Endometrium (tissue), 2 donors: Measurements from ENCODE around the gene TRIM5.
A peak's percentile ranks its signal among the peaks of the same experiment; 100 is the strongest.
"Not testable (repeated sequence)": the region's sequence is repeated elsewhere in the genome, so short reads cannot be mapped to it uniquely, and the experiment has no call there.

Experiments
- FAIRE-seq: peaks from 2 replicates; lab custom pipeline; 2012; peaks lifted over from hg19 to GRCh38; lab: Jason Lieb, UNC
- donor health status: control.
- donor health status: control.

The TRIM5 gene

DNA sequence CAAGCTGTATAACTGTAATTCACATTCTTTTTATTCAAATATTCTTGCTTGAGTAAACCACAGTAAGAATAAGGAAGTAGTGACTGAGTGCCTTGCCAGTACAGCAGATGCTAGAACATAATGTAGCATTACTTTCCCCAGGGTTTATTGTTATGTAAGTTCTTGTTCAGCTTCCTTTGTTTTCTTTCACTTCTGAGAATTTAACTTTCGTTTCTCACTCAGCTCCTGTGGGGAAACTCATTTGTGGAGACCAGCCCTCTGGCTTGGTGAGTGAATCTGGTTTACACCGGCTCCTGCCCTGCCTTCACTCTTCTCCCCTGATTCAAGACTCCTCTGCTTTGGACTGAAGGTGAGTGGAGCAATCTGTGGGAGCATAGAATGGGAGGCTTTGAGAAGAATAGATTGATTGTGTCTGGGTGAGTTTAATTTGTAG is 4.7 kb upstream of the TRIM5 start, which contains the start of gene TRIM22:
Gene TRIM22, plus strand, starts transcription at position 240 of the 433 bp plus-strand sequence. CDS start 6,443 bp downstream, outside the sequence.
- peak; percentile 81 for FAIRE-seq

DNA sequence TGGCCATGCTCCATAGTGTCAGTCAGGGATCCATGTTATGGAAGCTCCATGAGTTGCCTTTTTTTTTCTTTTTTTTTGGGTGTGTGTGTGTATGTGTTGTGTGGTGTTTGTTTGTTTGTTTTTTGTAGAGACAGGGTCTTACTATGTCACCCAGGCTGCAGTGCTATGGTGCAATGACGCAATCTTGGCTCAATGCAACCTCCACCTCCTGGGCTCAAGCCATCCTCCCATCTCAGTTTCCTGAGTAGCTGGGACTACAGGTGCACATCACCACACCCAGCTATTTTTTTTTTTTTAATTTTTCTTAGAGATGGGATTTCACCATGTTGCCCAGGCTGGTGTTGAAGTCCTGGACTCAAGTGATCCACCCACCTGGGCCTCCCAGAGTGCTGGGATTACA is 3.6 kb upstream of the TRIM5 start:
- FAIRE-seq: no peak

- FAIRE-seq: no peak
These were observed 1.6 kb upstream of the TRIM5 start for GRCh38 chr11:5686426-5686825.

DNA sequence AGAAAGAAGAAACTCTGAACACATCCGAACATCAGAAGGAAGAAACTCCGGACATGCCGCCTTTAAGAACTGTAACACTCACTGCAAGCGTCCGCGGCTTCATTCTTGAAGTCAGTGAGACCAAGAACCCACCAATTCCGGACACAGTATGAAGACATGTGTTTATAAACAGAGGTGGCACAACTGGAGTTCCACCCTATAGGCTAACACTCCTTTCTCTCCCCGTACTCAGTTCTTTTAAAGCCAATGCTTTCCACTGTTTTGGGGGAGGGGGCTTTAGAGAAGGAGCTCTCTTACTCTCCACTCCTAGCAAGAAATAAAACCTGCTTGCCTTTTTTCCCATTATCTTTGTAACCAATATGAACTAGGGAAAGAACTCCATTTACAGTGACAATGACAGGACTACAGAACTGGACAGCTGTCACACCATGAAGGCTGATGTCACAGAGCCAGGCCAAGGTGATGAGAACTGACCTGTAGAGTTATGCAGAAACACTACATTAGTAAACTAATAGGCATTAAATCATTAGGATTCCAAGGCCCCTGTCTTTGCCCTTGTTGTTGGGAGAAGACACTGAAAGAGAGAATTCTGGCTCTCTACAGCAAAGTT is 733 bp downstream of the TRIM5 start:
- FAIRE-seq: no peak

GRCh38 chr11:5683620-5684019 is 1.3 kb downstream of the TRIM5 start:
- not testable (repeated sequence) for FAIRE-seq

DNA sequence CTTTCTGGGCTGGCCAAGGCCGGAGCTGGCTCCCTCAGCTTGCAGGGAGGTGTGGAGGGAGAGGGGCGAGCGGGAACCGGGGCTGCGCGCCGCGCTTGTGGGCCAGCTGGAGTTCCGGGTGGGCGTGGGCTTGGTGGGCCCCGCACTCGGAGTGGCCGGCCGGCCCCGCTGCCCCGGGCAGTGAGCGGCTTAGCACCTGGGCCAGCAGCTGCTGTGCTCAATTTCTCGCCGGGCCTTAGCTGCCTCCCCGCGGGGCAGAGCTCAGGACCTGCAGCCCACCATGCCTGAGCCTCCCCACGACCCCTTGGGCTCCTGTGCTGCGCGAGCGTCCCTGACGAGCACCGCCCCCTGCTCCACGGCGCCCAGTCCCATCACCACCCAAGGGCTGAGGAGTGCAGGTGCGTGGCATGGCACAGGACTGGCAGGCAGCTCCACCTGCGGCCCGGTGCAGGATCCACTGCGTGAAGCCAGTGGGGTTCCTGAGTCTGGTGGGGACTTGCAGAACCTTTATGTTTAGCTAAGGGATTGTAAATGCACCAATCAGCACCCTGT is 1.9 kb downstream of the TRIM5 start:
- FAIRE-seq: not testable (repeated sequence)

GRCh38 chr11:5679811-5680210 is 5.1 kb downstream of the TRIM5 start:
- FAIRE-seq: no peak

GRCh38 chr11:5674391-5674790 is 10.5 kb downstream of the TRIM5 start:
- FAIRE-seq: no peak

DNA sequence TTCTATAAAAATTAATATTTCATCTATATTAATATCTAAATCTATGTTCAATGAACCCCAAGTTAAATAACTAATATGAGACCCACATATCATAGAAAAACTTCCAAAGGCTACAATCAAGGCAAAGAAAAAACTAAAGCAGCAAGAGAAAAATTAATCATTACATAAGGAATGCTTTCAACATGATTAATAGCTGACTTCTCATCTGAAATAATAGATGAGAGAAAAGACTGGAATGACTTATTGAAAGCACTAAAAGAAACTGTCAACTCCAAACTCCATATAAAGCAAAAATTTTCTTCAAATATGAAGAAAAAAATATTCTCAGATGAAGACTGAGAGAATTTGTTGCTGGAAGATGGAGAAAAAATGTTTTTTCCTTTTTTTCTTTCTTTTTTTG is 13.0 kb downstream of the TRIM5 start:
- no peak for FAIRE-seq

- no peak for FAIRE-seq
These were observed 18.5 kb downstream of the TRIM5 start for GRCh38 chr11:5666402-5666793.

DNA sequence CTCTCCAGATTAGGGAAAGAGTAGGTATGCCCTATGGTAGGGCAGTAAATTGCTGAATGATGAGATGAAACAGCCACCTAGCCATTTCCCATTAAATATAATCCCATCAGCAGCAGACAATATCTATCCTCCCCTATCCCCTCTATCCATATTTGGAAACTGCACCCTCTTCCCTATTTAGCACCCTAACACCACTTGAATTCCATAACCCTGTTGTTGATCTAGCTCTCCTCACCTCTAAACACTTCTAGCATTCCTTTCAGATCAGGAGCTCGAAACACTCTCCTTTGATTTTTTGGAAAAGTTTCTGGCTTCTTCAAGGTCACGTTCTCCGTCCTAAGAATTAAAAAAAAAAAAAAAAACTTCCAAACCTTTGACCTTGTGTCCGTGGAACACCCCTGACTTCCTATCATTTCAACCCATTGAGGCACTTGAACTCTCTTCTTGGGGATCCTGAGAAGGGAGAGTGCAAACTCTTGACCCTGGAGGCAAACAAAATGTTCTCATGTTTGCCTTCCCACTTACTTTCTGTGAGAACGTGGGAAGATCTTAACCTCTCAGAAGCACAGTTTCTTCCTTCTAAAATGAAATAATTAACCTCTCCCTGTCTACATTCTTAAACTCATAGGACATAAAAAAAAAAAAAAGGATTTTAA is 19.0 kb downstream of the TRIM5 start:
- FAIRE-seq: no peak

DNA sequence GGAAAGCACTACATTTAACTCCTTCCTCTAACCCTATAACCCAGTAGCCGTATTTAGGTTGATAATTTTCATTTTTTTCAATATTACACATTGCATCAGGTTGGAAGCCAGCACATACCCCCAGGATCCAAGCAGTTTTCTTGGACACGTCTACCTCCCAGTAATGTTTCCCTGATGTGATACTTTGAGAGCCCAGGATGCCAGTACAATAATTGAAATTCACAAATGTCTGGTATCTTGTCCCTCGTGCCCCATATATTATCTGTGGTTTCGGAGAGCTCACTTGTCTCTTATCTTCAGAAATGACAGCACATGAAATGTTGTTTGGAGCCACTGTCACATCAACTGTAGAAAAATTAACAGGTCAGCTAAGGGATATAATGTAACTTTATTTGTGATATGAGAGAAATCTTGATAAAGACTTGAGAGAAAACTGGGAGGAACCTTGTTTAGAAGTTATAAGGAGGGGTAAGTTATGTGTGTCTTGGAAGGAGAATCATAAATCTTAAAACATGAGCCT is 19.8 kb downstream of the TRIM5 start:
- FAIRE-seq: no peak

- peak; percentile 4 for FAIRE-seq
These were observed 21.4 kb downstream of the TRIM5 start for GRCh38 chr11:5663511-5663910.

GRCh38 chr11:5658318-5658717 is 26.6 kb downstream of the TRIM5 start:
- no peak for FAIRE-seq

DNA sequence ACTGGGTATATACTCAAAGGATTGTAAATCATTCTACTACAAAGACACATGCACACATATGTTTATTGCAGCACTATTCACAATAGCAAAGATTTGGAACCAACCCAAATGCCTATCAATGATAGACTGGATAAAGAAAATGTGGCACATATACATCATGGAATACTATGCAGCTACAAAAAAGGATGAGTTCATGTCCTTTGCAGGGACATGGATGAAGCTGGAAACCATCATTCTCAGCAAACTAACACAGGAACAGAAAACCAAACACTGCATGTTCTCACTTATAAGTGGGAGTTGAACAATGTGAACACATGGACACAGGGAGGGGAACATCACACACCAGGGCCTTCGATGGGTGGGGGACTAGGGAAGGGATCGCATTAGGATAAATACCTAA is 27.9 kb downstream of the TRIM5 start:
- FAIRE-seq: not testable (repeated sequence)

DNA sequence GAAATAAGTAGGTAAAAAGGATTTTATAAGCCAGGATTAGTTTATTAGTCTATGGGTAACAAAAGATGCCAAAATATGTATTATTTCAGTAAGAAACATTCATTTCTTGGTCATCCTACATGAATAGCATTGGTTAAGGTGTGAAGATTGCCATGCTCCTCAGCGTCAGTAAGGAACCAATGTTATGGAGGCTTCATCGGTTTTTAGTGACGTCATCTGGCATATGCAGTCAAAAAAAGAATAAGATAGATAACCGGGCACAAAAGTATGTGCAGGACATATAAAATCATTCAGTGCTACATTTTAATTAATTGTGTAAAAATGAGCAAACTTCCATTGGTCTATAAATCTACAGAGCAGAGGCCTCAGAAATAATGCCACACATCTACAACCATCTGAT is 29.4 kb downstream of the TRIM5 start:
- no peak for FAIRE-seq

DNA sequence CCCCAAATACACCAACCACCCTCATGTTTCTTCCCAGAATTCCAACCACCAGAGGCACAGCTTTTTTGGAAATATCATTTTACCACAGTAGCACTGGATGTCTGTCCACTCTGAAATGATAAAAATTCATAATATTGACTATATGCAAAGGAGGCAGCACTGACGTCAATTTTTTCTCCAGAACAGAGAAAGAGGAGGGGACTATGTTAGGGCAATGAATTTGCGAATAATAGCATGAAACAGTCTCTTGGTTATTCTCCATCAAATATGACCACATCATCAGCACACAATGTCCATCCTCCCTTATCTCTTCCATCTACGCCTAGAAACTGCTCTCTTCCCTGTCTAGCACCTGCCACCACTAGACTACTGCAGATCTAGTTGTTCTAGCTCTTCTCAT is 38.7 kb downstream of the TRIM5 start:
- FAIRE-seq: no peak

DNA sequence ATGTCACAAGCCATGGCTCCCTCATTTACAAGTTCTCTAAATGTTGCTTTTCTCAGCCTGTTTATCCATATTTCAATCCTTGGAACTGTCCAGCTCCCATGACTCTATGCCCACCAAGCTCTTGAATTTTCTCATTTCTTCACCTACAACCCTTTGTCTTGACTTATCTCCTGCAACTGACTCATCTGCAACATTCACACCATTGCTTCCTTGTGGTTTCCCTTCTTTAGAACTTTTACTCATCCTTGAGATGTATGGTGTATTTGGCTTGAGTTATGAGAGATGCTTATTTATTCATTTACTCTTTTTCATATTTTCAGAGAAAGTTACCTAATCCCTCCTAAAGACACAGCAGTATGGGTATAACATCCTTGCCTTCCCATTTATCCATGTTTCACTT is 41.3 kb downstream of the TRIM5 start:
- FAIRE-seq: no peak

- FAIRE-seq: no peak
These were observed 44.9 kb downstream of the TRIM5 start for GRCh38 chr11:5639953-5640352.

- FAIRE-seq: no peak
These were observed 52.8 kb downstream of the TRIM5 start for GRCh38 chr11:5631969-5632635.

- FAIRE-seq: no peak
These were observed 53.5 kb downstream of the TRIM5 start for GRCh38 chr11:5631417-5631816.

GRCh38 chr11:5626196-5626595 is 58.7 kb downstream of the TRIM5 start:
- FAIRE-seq: no peak

DNA sequence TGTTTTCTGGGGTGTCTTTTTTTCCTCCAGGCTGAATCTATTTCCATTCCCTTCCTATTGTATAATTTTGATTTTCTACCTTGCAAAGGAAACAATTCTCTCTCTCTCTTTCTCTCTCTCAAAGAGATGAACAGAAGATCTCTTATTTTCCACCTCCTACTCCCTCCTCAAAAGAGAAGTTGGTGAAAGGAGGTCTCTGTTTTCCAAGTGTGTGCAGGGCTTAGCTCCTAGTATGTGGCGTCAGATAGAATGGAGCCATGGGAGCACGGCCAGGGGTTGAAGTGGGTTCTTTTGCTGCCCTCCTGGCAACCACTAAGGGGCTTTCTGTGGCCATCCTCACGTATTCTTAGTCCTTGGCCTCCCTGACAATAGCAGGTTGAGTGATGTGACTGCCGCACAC is 59.6 kb downstream of the TRIM5 start:
- FAIRE-seq: no peak
